GM23248 (cell line): ENCODE results near the gene CPVL. TPM values are rescaled to one million over a fixed set of nuclear protein-coding genes. Genes with fewer than 3 reads are reported as not detected.

Experiments
- DNase-seq: peaks from one replicate; pipeline ENCODE4 v3.0.0-alpha.2; 2015
- H2AFZ ChIP-seq: fragments of 200-600 bp; sonication (generic); 2 replicates; pipeline ENCODE4 v1.6.1; 2016; ENCODE audit warnings: antibody characterized with exemption
- H3F3A ChIP-seq: fragments of 200-600 bp; sonication (generic); 2 replicates; pipeline ENCODE4 v1.6.1; 2016; ENCODE audit warnings: mild to moderate bottlenecking, antibody characterized with exemption, mixed run types; ENCODE audit not compliant: insufficient read depth
- H3K27ac ChIP-seq: fragments of 200-600 bp; sonication (generic); 2 replicates; pipeline ENCODE4 v1.5.1; 2016; ENCODE audit warnings: mild to moderate bottlenecking
- H3K27me3 ChIP-seq: fragments of 200-600 bp; sonication (generic); replicated peaks from 2 replicates; pipeline ENCODE4 v1.6.1; 2016; ENCODE audit warnings: mild to moderate bottlenecking; ENCODE audit not compliant: insufficient read depth
- H3K36me3 ChIP-seq: fragments of 200-600 bp; sonication (generic); 2 replicates; pipeline ENCODE4 v1.6.1; 2016; ENCODE audit warnings: low read depth, mild to moderate bottlenecking
- H3K4me1 ChIP-seq: fragments of 200-600 bp; sonication (generic); 2 replicates; pipeline ENCODE4 v1.6.1; 2016; ENCODE audit warnings: mild to moderate bottlenecking; ENCODE audit not compliant: insufficient read depth
- H3K4me2 ChIP-seq: fragments of 200-600 bp; sonication (generic); one replicate; pipeline ENCODE4 v1.6.1; 2016; ENCODE audit warnings: mild to moderate bottlenecking; ENCODE audit not compliant: unreplicated experiment
- H3K4me3 ChIP-seq: fragments of 200-600 bp; sonication (generic); 2 replicates; pipeline ENCODE4 v1.5.1; 2016; ENCODE audit warnings: mild to moderate bottlenecking
- H3K79me2 ChIP-seq: fragments of 200-600 bp; sonication (generic); 2 replicates; pipeline ENCODE4 v1.6.1; 2016; ENCODE audit warnings: mild to moderate bottlenecking; ENCODE audit not compliant: insufficient read depth
- H3K9ac ChIP-seq: fragments of 200-600 bp; sonication (generic); 2 replicates; pipeline ENCODE4 v1.6.1; 2016; ENCODE audit warnings: mild to moderate bottlenecking
- H3K9me2 ChIP-seq: fragments of 200-600 bp; sonication (generic); 2 replicates; pipeline ENCODE4 v1.6.1; 2016; ENCODE audit warnings: mixed run types, mild to moderate bottlenecking, moderate library complexity; ENCODE audit not compliant: insufficient read depth
- H3K9me3 ChIP-seq: fragments of 200-600 bp; sonication (generic); one replicate; pipeline ENCODE4 v1.6.1; 2017; ENCODE audit warnings: low read depth
- H4K20me1 ChIP-seq: fragments of 200-600 bp; sonication (generic); 2 replicates; pipeline ENCODE4 v1.6.0; 2016; ENCODE audit not compliant: insufficient read depth
- EZH2 ChIP-seq: fragments of 200-600 bp; sonication (generic); IDR thresholded peaks from 2 replicates; pipeline ENCODE4 v1.6.1; 2018; ENCODE audit warnings: antibody characterized with exemption, mild to moderate bottlenecking; ENCODE audit not compliant: insufficient read depth, poor library complexity, severe bottlenecking
- EZH2phosphoT487 ChIP-seq: fragments of 200-600 bp; sonication (generic); IDR thresholded peaks from 2 replicates; pipeline ENCODE4 v1.6.1; 2018; ENCODE audit warnings: antibody characterized with exemption, moderate library complexity, mild to moderate bottlenecking, low read depth; ENCODE audit not compliant: insufficient read depth
- WGBS, 2 experiments: methylation state at CpG; one replicate each; pipeline ENCODE4 v1.1.6; 2015 to 2017; ENCODE audit warnings: low lambda C conversion rate in 2 of 2, low coverage in 1 of 2; ENCODE audit errors: missing lambda C conversion rate in 2 of 2; 5-methylcytosine and 5-hydroxymethylcytosine counted together
- in situ Hi-C: fragments of 300-500 bp; cut with MboI; formaldehyde crosslinking; loops from 2 replicates; pipeline ENCODE4 v1.15.0; 2020
- polyA plus RNA-seq: library from polyadenylated mRNA; unstranded; fragments of >200 nt; fragmentation: Nextera tagmentation; extraction: Ambion mirVana; gene quantifications from 2 replicates; pipeline ENCODE4 v1.2.1, GENCODE V29; 2016
- total RNA-seq: library from RNA; depleted of rRNA; stranded (reverse); fragments of >200 nt; shearing (Covaris generic); gene quantifications from 2 replicates; pipeline ENCODE4 v1.2.3, GENCODE V29; 2014

Gene CPVL
- total and polyA plus RNA-seq, 2 experiments from 2014 or later = not detected

DNA sequence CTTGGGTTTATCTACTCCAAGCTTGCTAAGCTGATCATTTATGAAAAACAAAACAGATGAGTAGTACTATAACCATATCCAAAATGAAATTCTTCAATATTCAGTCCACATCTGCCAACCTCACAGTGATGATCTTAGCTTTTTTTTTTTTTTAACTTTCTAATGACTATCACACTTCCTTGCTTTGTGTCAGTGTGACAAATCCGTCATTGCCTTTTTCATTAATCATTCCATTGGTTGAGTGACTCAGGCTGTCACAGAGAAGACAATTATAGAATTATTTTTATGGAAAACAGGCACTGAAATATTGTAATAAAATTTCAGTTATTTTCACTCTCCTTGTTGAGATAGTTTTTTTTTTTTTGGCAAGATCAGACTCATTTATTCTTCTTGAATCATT lies 70.7 kb downstream of the CPVL start:
- in situ Hi-C loops = no loop called here
- Histone ChIP-seq H4K20me1 (no peaks in the 10 kb centered on the region), H3K4me2 (no peak overlapping the region), H3F3A (peaks cover 9% of the 10 kb centered on the region; the same call in 1 of the 2 replicates), H3K79me2 (no peaks in the 10 kb centered on the region), H3K27me3 (peaks cover 11% of the 10 kb centered on the region), H2AFZ (no peak overlapping the region), H3K36me3 (no peaks in the 10 kb centered on the region), H3K4me3 (no peak overlapping the region), H3K9me2 (no peaks in the 10 kb centered on the region), H3K9me3 (no peaks in the 10 kb centered on the region), H3K4me1 (peaks cover 27% of the 10 kb centered on the region; the same call in 1 of the 2 replicates), H3K9ac (no peak overlapping the region), H3K27ac (no peak overlapping the region)
- 20 to 21% methylated on average over 1 of the region's 1 CpG for WGBS, 2 experiments
- DNase-seq = no peak
- TF ChIP-seq EZH2 (no peak), EZH2phosphoT487 (no peak)

DNA sequence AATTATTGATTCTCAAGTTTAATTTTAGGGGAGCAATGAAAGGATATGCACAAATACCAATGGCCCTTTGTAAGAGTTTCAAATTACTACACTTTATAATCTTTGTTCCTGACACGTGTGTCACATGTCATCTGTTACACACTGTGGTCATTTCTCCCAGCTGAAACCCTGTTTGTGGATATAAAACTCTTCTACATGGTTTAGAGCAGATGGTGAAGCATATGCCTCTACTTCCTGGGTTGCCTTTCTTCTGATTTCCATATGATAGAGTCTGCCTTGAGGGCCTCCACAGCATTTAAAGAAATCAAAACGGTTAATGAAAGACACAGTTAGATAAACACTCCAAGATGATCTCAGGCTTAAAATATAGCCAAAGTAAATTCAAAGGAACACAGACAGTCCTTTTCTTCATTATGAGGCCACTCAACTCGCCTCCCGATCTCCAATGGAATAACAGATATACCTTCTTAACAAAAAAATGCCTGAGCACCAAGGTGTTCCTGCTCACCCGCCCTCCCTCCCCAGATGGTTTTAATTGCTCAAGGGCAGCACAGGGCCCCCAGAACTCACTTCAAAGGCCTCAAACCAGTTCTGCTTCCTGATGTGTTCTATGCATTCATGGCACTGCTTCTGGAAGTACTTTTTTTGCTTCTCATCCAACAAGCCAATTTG lies 75.0 kb downstream of the CPVL start:
- in situ Hi-C loops = no loop called here

DNA sequence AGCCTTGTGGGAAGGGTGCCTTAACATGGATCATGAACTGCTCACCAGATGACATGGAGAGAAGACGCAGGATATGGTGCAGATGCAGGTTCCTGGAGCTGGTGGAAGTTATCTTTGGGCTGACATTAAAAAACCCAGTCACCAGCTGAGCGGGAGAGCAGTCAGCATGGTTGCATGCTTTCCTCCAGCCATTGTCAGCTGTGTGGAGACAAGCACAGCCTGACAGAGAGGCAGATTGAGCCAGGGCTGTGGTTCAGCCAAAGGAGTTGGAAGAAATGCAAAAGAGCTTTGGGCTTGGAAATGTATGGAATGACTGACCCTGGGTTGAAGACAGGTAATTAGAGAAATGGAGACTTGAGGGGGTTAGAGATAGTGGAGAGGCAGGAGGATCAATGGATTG lies 79.7 kb downstream of the CPVL start:
- no peaks in the 10 kb centered on the region for H3K4me1 ChIP-seq
- no peak overlapping the region for H3K27ac ChIP-seq
- H4K20me1 ChIP-seq = no peaks in the 10 kb centered on the region
- TF ChIP-seq EZH2 (no peak), EZH2phosphoT487 (no peak)
- H2AFZ ChIP-seq = no peak overlapping the region
- H3K4me2 ChIP-seq = no peak overlapping the region
- no peaks in the 10 kb centered on the region for H3K9me3 ChIP-seq
- H3K4me3 ChIP-seq = no peak overlapping the region
- no peaks in the 10 kb centered on the region for H3K79me2 ChIP-seq
- no peaks in the 10 kb centered on the region for H3K9me2 ChIP-seq
- in situ Hi-C loops = no loop called here
- H3K27me3 ChIP-seq = 0 out of 2 replicates have a peak, but pooled peaks cover 3% of the 10 kb centered on the region
- DNase-seq = no peak
- H3F3A ChIP-seq = no peaks in the 10 kb centered on the region
- H3K36me3 ChIP-seq = no peaks in the 10 kb centered on the region
- 63 to 79% methylated on average over 2 of the region's 2 CpGs for WGBS, 2 experiments
- no peak overlapping the region for H3K9ac ChIP-seq

More for the DNA sequence above, 75.0 kb downstream of the CPVL start:
- DNase-seq = no peak
- Histone ChIP-seq H3K36me3 (no peaks in the 10 kb centered on the region), H4K20me1 (no peaks in the 10 kb centered on the region), H3K79me2 (no peaks in the 10 kb centered on the region), H3K9me2 (no peaks in the 10 kb centered on the region), H2AFZ (no peak overlapping the region), H3K4me2 (no peak overlapping the region), H3K9ac (no peak overlapping the region), H3K9me3 (no peaks in the 10 kb centered on the region), H3K27ac (no peak overlapping the region), H3K4me1 (0 out of 2 replicates have a peak, but pooled peaks cover 6% of the 10 kb centered on the region), H3K27me3 (peaks cover 11% of the 10 kb centered on the region), H3F3A (no peaks in the 10 kb centered on the region), H3K4me3 (no peak overlapping the region)
- TF ChIP-seq EZH2phosphoT487 (no peak), EZH2 (no peak)
- WGBS, 2 experiments = 51% methylated on average over 4 to 5 of the region's 5 CpGs

DNA sequence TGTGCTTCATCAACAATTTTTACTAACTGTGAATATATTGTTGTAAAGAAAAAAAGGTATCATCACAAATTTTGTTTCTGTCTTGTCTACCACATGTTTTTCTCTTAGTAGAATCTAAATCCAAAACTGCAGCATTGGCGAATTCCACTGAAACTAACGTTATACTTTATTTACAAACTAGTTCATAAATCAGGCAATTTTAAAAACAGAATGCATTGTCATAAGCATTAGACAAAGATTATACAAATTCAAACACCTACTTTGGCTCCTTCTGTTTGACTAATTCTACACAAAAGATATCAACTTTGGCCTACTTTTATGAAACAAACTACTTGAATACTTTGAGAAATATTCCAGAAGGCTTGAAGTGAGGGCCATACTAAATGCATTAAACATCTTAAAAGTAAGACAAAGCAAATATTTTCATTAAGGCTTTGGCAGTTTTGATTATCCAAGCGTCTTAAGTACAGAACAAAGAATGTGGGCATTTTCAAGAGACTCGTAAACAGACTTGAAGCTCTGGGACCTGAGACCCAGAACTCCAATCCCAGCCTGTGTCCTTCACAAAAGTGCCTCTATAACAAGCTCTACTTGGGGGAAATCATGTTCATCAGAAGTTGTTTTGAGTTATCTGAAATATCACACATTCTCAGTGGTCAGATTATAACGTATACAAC lies 81.0 kb downstream of the CPVL start:
- Histone ChIP-seq H3K36me3 (no peaks in the 10 kb centered on the region), H3K4me1 (no peaks in the 10 kb centered on the region), H3K27ac (no peak overlapping the region), H3K9me2 (no peaks in the 10 kb centered on the region), H3K4me2 (no peak overlapping the region), H3K27me3 (0 out of 2 replicates have a peak, but pooled peaks cover 7% of the 10 kb centered on the region), H3K79me2 (no peaks in the 10 kb centered on the region), H3K9me3 (no peaks in the 10 kb centered on the region), H3K4me3 (no peak overlapping the region), H2AFZ (no peak overlapping the region), H4K20me1 (no peaks in the 10 kb centered on the region), H3K9ac (no peak overlapping the region), H3F3A (no peaks in the 10 kb centered on the region)
- DNase-seq = no peak
- TF ChIP-seq EZH2phosphoT487 (no peak), EZH2 (no peak)
- WGBS, 2 experiments = 62 to 71% methylated on average over 5 of the region's 5 CpGs
- in situ Hi-C loops = no loop called here
